HL-60 (cell line): ENCODE measurements around the gene ZDHHC7.

Experiments
- DNase-seq, 2 experiments: peaks; one replicate each; pipeline ENCODE4 v3.0.0-alpha.2; 2010 to 2020; ENCODE audit warnings: low read depth in 1 of 2, low spot score in 1 of 2
- H3K27ac ChIP-seq: fragments of 250-450 bp; sonication (Bioruptor Pico); replicated peaks from 2 replicates; pipeline ENCODE4 v1.5.1; 2020; ENCODE audit warnings: mild to moderate bottlenecking, moderate library complexity
- H3K27me3 ChIP-seq: fragments of 250-450 bp; sonication (Bioruptor Pico); 2 replicates; pipeline ENCODE4 v1.5.1; 2021; ENCODE audit warnings: mild to moderate bottlenecking, moderate library complexity; ENCODE audit not compliant: insufficient read depth, poor library complexity, severe bottlenecking
- H3K4me3 ChIP-seq: replicated peaks from 2 replicates; pipeline ENCODE4 v1.5.1; 2011; ENCODE audit warnings: mild to moderate bottlenecking, control low read depth, low read length; ENCODE audit not compliant: insufficient read depth
- CTCF ChIP-seq: IDR thresholded peaks from one replicate; pipeline ENCODE4 v1.5.1; 2011; ENCODE audit warnings: low read length, control low read depth, inconsistent platforms; ENCODE audit not compliant: insufficient read depth
- GABPA ChIP-seq: IDR thresholded peaks from 2 replicates; pipeline ENCODE4 v1.6.1; 2012; ENCODE audit warnings: low read depth
- POLR2AphosphoS5 ChIP-seq: IDR thresholded peaks from 2 replicates; pipeline ENCODE4 v1.6.1; 2012; ENCODE audit warnings: low read depth
- REST ChIP-seq: IDR thresholded peaks from 2 replicates; pipeline ENCODE4 v1.6.1; 2012; ENCODE audit warnings: low read depth; ENCODE audit not compliant: insufficient replicate concordance
- SPI1 ChIP-seq: IDR thresholded peaks from 2 replicates; pipeline ENCODE4 v1.6.1; 2012; ENCODE audit warnings: low read depth, mild to moderate bottlenecking, borderline replicate concordance

Gene ZDHHC7

GRCh38 chr16:85008271-85008670 lies 3.1 kb downstream of the ZDHHC7 start:
- H3K27ac ChIP-seq = no peak overlapping the region
- DNase-seq = no peak
- TF ChIP-seq SPI1 = no peak
- TF ChIP-seq POLR2AphosphoS5 = no peak
- TF ChIP-seq CTCF = no peak

GRCh38 chr16:85007496-85008214 lies 3.7 kb downstream of the ZDHHC7 start:
- Histone ChIP-seq H3K27ac (no peak overlapping the region), H3K4me3 (no peak overlapping the region), H3K27me3 (no peaks in the 10 kb centered on the region)
- no peak for DNase-seq
- TF ChIP-seq CTCF (no peak), GABPA (no peak), POLR2AphosphoS5 (no peak), SPI1 (no peak), REST (no peak)

More at GRCh38 chr16:85008271-85008670, 3.1 kb downstream of the ZDHHC7 start:
- Histone ChIP-seq H3K27me3 (no peaks in the 10 kb centered on the region), H3K4me3 (no peak overlapping the region)

- Histone ChIP-seq H3K4me3 (no peak overlapping the region), H3K27me3 (no peaks in the 10 kb centered on the region), H3K27ac (no peak overlapping the region)
- DNase-seq = no peak
- TF ChIP-seq GABPA (no peak), SPI1 (no peak), POLR2AphosphoS5 (no peak), REST (no peak), CTCF (no peak)
Observed at GRCh38 chr16:85006639-85007038, 4.7 kb downstream of the ZDHHC7 start.
